K562 treated with DMSO at 1 percent for 24 hours (cell line): ENCODE data around the gene DSPP. TPM values are rescaled to one million over a fixed set of nuclear protein-coding genes. Genes with fewer than 3 reads are reported as not detected.

Experiments
- total RNA-seq: library from RNA; unstranded; fragments of 300-600 nt; gene quantifications from 2 replicates; pipeline ENCODE4 v1.2.3, GENCODE V29; 2022; ENCODE audit warnings: low read depth; ENCODE audit not compliant: insufficient read depth

Gene DSPP
- total RNA-seq, result not detected in 2 replicates

GRCh38 chr4:87608229-87608628, at the start of gene DSPP:
Gene DSPP, plus strand, starts transcription at chr4:87608529. Its CDS starts 2,380 bp downstream, at chr4:87610909.

GRCh38 chr4:87649980-87650379, 41.7 kb downstream of the DSPP start, which contains the start of gene DMP1:
Gene DMP1, plus strand, starts transcription at chr4:87650280. Its CDS starts 6,213 bp downstream, at chr4:87656493.

Other genes starting within 250 kb of the DSPP start
- gene HSD17B11, start 217.3 kb upstream of the DSPP start, total RNA-seq, result 49.0 and 58.2 TPM in 2 replicates
- gene NUDT9, start 186.0 kb upstream of the DSPP start, total RNA-seq, result 22.1 and 23.7 TPM in 2 replicates
- gene SPARCL1, start 79.2 kb upstream of the DSPP start, total RNA-seq, result 0.70 and 1.7 TPM in 2 replicates
- not detected in 2 replicates for gene DMP1, start 41.8 kb downstream of the DSPP start, total RNA-seq
- gene IBSP, start 191.0 kb downstream of the DSPP start, total RNA-seq, result not detected in 2 replicates
- not detected in 2 replicates for gene MEPE, start 224.4 kb downstream of the DSPP start, total RNA-seq